Glutamatergic neuron (in vitro differentiated cells): ENCODE results near the gene F5. TPM values are rescaled to one million over a fixed set of nuclear protein-coding genes. Genes with fewer than 3 reads are reported as not detected.

ENCODE experiments used
- DNase-seq: peaks from one replicate; pipeline ENCODE4 v3.0.0; 2022
- H3K27ac Mint-ChIP-seq: one replicate; pipeline ENCODE4 v1.8.0; 2020; ENCODE audit warnings: mild to moderate bottlenecking, mixed read lengths, inconsistent platforms; ENCODE audit not compliant: unreplicated experiment
- H3K27me3 Mint-ChIP-seq: one replicate; pipeline ENCODE4 v1.8.0; 2020; ENCODE audit warnings: mild to moderate bottlenecking, moderate library complexity, mixed read lengths, inconsistent platforms; ENCODE audit not compliant: unreplicated experiment
- H3K36me3 Mint-ChIP-seq: one replicate; pipeline ENCODE4 v1.8.0; 2020; ENCODE audit warnings: mild to moderate bottlenecking, mixed read lengths, inconsistent platforms; ENCODE audit not compliant: unreplicated experiment
- H3K4me1 Mint-ChIP-seq: one replicate; pipeline ENCODE4 v1.8.0; 2020; ENCODE audit warnings: mild to moderate bottlenecking, low read depth, mixed read lengths, inconsistent platforms; ENCODE audit not compliant: unreplicated experiment
- H3K4me3 Mint-ChIP-seq: one replicate; pipeline ENCODE4 v1.8.0; 2020; ENCODE audit warnings: mild to moderate bottlenecking, mixed read lengths, inconsistent platforms; ENCODE audit not compliant: unreplicated experiment
- H3K9me3 Mint-ChIP-seq: one replicate; pipeline ENCODE4 v1.8.0; 2020; ENCODE audit warnings: mild to moderate bottlenecking, moderate library complexity, mixed read lengths, inconsistent platforms; ENCODE audit not compliant: unreplicated experiment
- CTCF ChIP-seq: fragments of 200-600 bp; sonication (generic); IDR thresholded peaks from one replicate; pipeline ENCODE4 v1.5.0; 2021; ENCODE audit not compliant: partially characterized antibody, unreplicated experiment
- total RNA-seq: library from RNA; stranded (reverse); fragmentation: NEBNext Ultra II Directional; extraction: Animal tissue kit (Norgen Biotek cat#: 25700); gene quantifications from one replicate; pipeline ENCODE4 v1.2.1, GENCODE V29; 2021; ENCODE audit not compliant: unreplicated experiment

F5 gene
- total RNA-seq, 1 donor from 2014 or later = not detected

- Mint-ChIP-seq H3K36me3 (no peaks in the 10 kb centered on the region), H3K4me3 (no peak overlapping the region), H3K27ac (no peak overlapping the region), H3K9me3 (no peaks in the 10 kb centered on the region), H3K4me1 (no peaks in the 10 kb centered on the region), H3K27me3 (no peaks in the 10 kb centered on the region)
- TF ChIP-seq CTCF = no peak
- DNase-seq = no peak
Observed at GRCh38 chr1:169577981-169578738, 8.1 kb downstream of the F5 start.

GRCh38 chr1:169576935-169577331 lies 9.3 kb downstream of the F5 start:
- H3K4me1 Mint-ChIP-seq = no peaks in the 10 kb centered on the region
- no peak overlapping the region for H3K4me3 Mint-ChIP-seq
- H3K36me3 Mint-ChIP-seq = no peaks in the 10 kb centered on the region
- TF ChIP-seq CTCF = no peak
- no peak overlapping the region for H3K27ac Mint-ChIP-seq
- no peaks in the 10 kb centered on the region for H3K9me3 Mint-ChIP-seq
- H3K27me3 Mint-ChIP-seq = no peaks in the 10 kb centered on the region
- DNase-seq = no peak

GRCh38 chr1:169576241-169576934 lies 9.9 kb downstream of the F5 start:
- H3K27me3 Mint-ChIP-seq = no peaks in the 10 kb centered on the region
- H3K27ac Mint-ChIP-seq = no peak overlapping the region
- no peak overlapping the region for H3K4me3 Mint-ChIP-seq
- no peak for TF ChIP-seq CTCF
- no peak for DNase-seq
- H3K36me3 Mint-ChIP-seq = no peaks in the 10 kb centered on the region
- no peaks in the 10 kb centered on the region for H3K4me1 Mint-ChIP-seq
- H3K9me3 Mint-ChIP-seq = no peaks in the 10 kb centered on the region

GRCh38 chr1:169574336-169574735 lies 11.9 kb downstream of the F5 start:
- no peak for TF ChIP-seq CTCF
- Mint-ChIP-seq H3K27me3 (no peaks in the 10 kb centered on the region), H3K4me3 (no peak overlapping the region), H3K4me1 (no peaks in the 10 kb centered on the region), H3K9me3 (no peaks in the 10 kb centered on the region), H3K27ac (no peak overlapping the region), H3K36me3 (no peaks in the 10 kb centered on the region)
- no peak for DNase-seq

- H3K9me3 Mint-ChIP-seq = no peaks in the 10 kb centered on the region
- H3K4me1 Mint-ChIP-seq = no peaks in the 10 kb centered on the region
- DNase-seq = no peak
- no peaks in the 10 kb centered on the region for H3K27me3 Mint-ChIP-seq
- no peaks in the 10 kb centered on the region for H3K36me3 Mint-ChIP-seq
- H3K27ac Mint-ChIP-seq = no peak overlapping the region
- H3K4me3 Mint-ChIP-seq = no peak overlapping the region
- no peak for TF ChIP-seq CTCF
Observed at GRCh38 chr1:169572187-169572586, 14.1 kb downstream of the F5 start.
